Upper lobe of left lung (tissue), 6 donors: Measurements from ENCODE around the gene PFDN6. TPM values are rescaled to one million over a fixed set of nuclear protein-coding genes. Genes with fewer than 3 reads are reported as not detected.

Experiments
- ATAC-seq, 2 donors: fragments of 200-7000 bp; cut with Tn5 transposase; one replicate each; pipeline ENCODE4 v1.9.1; 2022; ENCODE audit warnings: mild to moderate bottlenecking in 2 of 2, moderate library complexity in 2 of 2; ENCODE audit not compliant: low FRiP score in 2 of 2
- DNase-seq, 2 donors: peaks; one replicate each; pipeline ENCODE4 v3.0.0-alpha.2; 2019 to 2020
- H3K27ac ChIP-seq, 4 donors: fragments of 200-600 bp; sonication (generic); one replicate each; pipeline ENCODE4 v1.5.1; 2016 to 2019
- H3K27me3 ChIP-seq, 4 donors: fragments of 200-600 bp; sonication (generic); one replicate each; pipeline ENCODE4 v1.5.1; 2017 to 2019
- H3K36me3 ChIP-seq, 4 donors: fragments of 200-600 bp; sonication (generic); one replicate each; pipeline ENCODE4 v1.5.1; 2016 to 2019
- H3K4me1 ChIP-seq, 4 donors: fragments of 200-600 bp; sonication (generic); one replicate each; pipeline ENCODE4 v1.5.1; 2018 to 2019
- H3K4me3 ChIP-seq, 4 donors: fragments of 200-600 bp; sonication (generic); one replicate each; pipeline ENCODE4 v1.5.1; 2017 to 2019; ENCODE audit warnings: mild to moderate bottlenecking in 2 of 4, moderate library complexity in 1 of 4
- H3K9me3 ChIP-seq, 4 donors: fragments of 200-600 bp; sonication (generic); one replicate each; pipeline ENCODE4 v1.5.1; 2018 to 2019
- EP300 ChIP-seq, 4 donors: sonication (generic); formaldehyde crosslinking; IDR thresholded peaks; one replicate each; pipeline ENCODE4 v1.5.1; 2017; ENCODE audit warnings: antibody characterized with exemption in 4 of 4, control low read depth in 2 of 4
- POLR2A ChIP-seq, 4 donors: fragments of 450-650 bp; IDR thresholded peaks; one replicate each; pipeline ENCODE4 v1.5.1; 2016 to 2017; ENCODE audit warnings: antibody characterized with exemption in 4 of 4, mild to moderate bottlenecking in 2 of 4
- POLR2AphosphoS5 ChIP-seq, 2 donors: sonication (generic); formaldehyde crosslinking; IDR thresholded peaks; one replicate each; pipeline ENCODE4 v1.5.1; 2017; ENCODE audit warnings: antibody characterized with exemption in 2 of 2
- WGBS, 2 donors: methylation state at CpG; one replicate each; pipeline ENCODE4 v1.1.5; 2017 to 2018; 5-methylcytosine and 5-hydroxymethylcytosine counted together
- total RNA-seq, 6 donors: library from RNA; depleted of rRNA in 4 of 6; stranded (reverse); fragments of >200 nt in 4 of 6; gene quantifications; one replicate each; pipeline versions ENCODE4 v1.1.0 to v1.2.1, GENCODE V29; 2016 to 2021
- TF ChIP-seq, protein P1 (sequence below), 6 experiments: fragments of 450-650 bp in 4 of 6; fragments of 200-600 bp in 2 of 6; sonication (generic) in 2 of 6; IDR thresholded peaks; one replicate each; pipeline ENCODE4 v1.5.1; 2016 to 2019; ENCODE audit warnings: antibody characterized with exemption in 6 of 6
- donor health status: DM: no; HTN: no; CAD: no; lungs with moderate emphysema.
- donor health status: DM: no; HTN: yes; CAD: no; lungs with severe emphysema.

Gene PFDN6
- total RNA-seq, 6 donors from 2014 or later = 13.8 to 42.9 (median 30.7) TPM

DNA sequence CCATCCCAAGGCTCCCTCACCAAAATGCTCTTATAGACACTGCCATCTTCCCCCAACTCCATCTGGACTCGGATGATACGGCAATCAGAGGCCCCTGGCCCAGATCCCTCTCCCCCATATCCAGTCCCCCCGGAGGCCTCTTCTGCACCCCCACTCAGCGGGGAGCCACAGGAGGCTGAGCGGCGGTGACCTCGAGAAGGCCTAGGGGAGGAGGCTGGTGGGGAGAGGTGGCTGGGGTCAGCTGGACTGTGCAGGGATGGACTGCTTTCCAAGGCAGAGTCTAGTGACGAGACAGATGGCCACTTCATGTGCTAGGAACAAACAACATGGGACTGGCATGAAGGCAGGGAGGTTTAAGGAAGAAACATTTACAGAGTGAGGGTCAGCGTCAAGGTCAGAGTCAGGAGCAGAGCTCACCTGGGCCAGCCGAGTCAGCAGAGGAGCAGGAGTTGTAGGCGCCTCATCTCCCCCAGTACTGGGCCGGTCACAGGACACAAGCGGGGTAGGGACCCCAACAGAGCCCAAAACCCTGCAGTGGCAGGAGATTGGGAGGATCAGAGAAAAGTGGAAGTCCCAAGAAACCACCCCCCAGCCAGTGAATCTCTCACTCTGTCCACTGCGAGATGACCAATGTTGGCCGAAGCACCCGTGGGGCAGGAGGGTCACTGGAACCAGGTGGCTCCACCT is 3.7 kb downstream of the PFDN6 start:
- no peak overlapping the region for H3K27ac ChIP-seq
- WGBS, 2 donors = 88 to 90% methylated on average over 13 to 16 of the region's 16 CpGs
- H3K4me3 ChIP-seq = no peak overlapping the region
- H3K27me3 ChIP-seq = no peaks in the 10 kb centered on the region
- H3K36me3 ChIP-seq = peaks cover 21 to 62% (median 44%) of the 10 kb centered on the region in 4 donors
- DNase-seq (no peak), ATAC-seq (no peak)
- TF ChIP-seq, protein P1, sequence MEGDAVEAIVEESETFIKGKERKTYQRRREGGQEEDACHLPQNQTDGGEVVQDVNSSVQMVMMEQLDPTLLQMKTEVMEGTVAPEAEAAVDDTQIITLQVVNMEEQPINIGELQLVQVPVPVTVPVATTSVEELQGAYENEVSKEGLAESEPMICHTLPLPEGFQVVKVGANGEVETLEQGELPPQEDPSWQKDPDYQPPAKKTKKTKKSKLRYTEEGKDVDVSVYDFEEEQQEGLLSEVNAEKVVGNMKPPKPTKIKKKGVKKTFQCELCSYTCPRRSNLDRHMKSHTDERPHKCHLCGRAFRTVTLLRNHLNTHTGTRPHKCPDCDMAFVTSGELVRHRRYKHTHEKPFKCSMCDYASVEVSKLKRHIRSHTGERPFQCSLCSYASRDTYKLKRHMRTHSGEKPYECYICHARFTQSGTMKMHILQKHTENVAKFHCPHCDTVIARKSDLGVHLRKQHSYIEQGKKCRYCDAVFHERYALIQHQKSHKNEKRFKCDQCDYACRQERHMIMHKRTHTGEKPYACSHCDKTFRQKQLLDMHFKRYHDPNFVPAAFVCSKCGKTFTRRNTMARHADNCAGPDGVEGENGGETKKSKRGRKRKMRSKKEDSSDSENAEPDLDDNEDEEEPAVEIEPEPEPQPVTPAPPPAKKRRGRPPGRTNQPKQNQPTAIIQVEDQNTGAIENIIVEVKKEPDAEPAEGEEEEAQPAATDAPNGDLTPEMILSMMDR (IDR thresholded peaks at IDR 0.05) = no peak
- TF ChIP-seq POLR2AphosphoS5 (IDR thresholded peaks at IDR 0.05) (no peak), POLR2A (IDR thresholded peaks at IDR 0.05) (no peak), EP300 (IDR thresholded peaks at IDR 0.05) (no peak)
- no peaks in the 10 kb centered on the region for H3K9me3 ChIP-seq
- H3K4me1 ChIP-seq = peaks cover 24 to 41% (median 29%) of the 10 kb centered on the region in 4 donors

DNA sequence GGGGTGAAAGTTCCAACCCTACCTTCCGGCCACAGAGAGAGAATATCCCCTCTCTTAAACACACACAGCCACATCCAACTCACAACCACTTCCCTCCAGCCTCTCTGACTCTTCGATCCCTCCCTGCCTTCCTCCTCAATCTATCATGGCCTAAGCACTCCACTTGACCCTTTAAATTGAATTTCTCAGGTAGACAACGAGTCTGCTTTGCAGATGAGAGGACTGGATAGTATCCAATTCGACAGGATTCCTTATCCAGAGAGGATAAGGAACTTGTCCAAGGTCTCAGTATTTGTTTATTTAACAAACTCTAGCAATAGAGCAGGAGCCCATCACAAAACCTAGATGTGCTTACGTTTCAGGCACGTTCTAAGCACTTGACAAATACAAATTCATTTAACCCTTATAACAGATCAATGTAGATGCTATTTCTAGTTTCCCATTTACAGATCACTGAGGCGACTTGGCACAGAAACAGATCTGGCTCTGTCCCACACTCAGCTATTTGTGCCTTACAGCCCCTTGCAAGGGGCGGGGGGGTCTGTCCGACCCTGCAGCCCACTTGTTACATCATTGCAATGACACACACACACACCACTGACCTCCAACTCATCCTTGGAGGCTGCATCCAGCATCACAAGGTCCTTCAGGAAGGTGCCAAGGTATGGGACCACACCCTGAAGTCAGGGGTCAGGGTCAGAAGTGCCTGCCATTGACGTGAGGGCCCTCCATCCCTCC is 4.9 kb downstream of the PFDN6 start:
- ATAC-seq = no peak
- 74 to 75% methylated on average over 10 of the region's 10 CpGs for WGBS, 2 donors
- Histone ChIP-seq H3K4me3 (no peak overlapping the region), H3K4me1 (peaks cover 20 to 38% (median 23%) of the 10 kb centered on the region in 4 donors), H3K36me3 (peaks cover 21 to 62% (median 44%) of the 10 kb centered on the region in 4 donors), H3K27ac (no peak overlapping the region), H3K27me3 (no peaks in the 10 kb centered on the region), H3K9me3 (no peaks in the 10 kb centered on the region)
- DNase-seq = no peak
- TF ChIP-seq POLR2A (IDR thresholded peaks at IDR 0.05) (no peak), POLR2AphosphoS5 (IDR thresholded peaks at IDR 0.05) (no peak), EP300 (IDR thresholded peaks at IDR 0.05) (no peak)
- TF ChIP-seq, protein P1 (IDR thresholded peaks at IDR 0.05) = no peak

- peak in 1 of 2 donors; percentile 64 for DNase-seq
- Histone ChIP-seq H3K27me3 (no peaks in the 10 kb centered on the region), H3K36me3 (peaks cover 21 to 60% (median 44%) of the 10 kb centered on the region in 4 donors), H3K9me3 (no peaks in the 10 kb centered on the region), H3K4me1 (peaks cover 13 to 39% (median 24%) of the 10 kb centered on the region in 4 donors), H3K27ac (peak overlapping the region in 2 of 4 donors; percentile 97), H3K4me3 (no peak overlapping the region)
- ATAC-seq = no peak
- TF ChIP-seq, protein P1 (IDR thresholded peaks at IDR 0.05) = no peak
- TF ChIP-seq POLR2AphosphoS5 (IDR thresholded peaks at IDR 0.05) = no peak
- TF ChIP-seq EP300 (IDR thresholded peaks at IDR 0.05) = no peak
- no peak for TF ChIP-seq POLR2A (IDR thresholded peaks at IDR 0.05)
- WGBS, 2 donors = 74 to 90% methylated on average over 7 to 8 of the region's 15 CpGs
These were observed 6.4 kb downstream of the PFDN6 start for GRCh38 chr6:33295621-33296369.

GRCh38 chr6:33296797-33297405 is 7.5 kb downstream of the PFDN6 start:
- DNase-seq = no peak
- 67 to 95% methylated on average over 7 to 12 of the region's 12 CpGs for WGBS, 2 donors
- Histone ChIP-seq H3K27me3 (no peaks in the 10 kb centered on the region), H3K4me3 (peak overlapping the region; percentile 16 to 93 (median 80)), H3K4me1 (peaks cover 24 to 48% (median 29%) of the 10 kb centered on the region in 4 donors), H3K36me3 (peaks cover 13 to 51% (median 40%) of the 10 kb centered on the region in 4 donors), H3K27ac (peak overlapping the region; percentile 90 to 97 (median 97)), H3K9me3 (no peaks in the 10 kb centered on the region)
- TF ChIP-seq POLR2A (IDR thresholded peaks at IDR 0.05) (no peak), POLR2AphosphoS5 (IDR thresholded peaks at IDR 0.05) (no peak), EP300 (IDR thresholded peaks at IDR 0.05) (no peak)
- TF ChIP-seq, protein P1 (IDR thresholded peaks at IDR 0.05) = no peak
- ATAC-seq = no peak
